GM12878 (cell line): ENCODE data around the gene ABCC9. TPM values are rescaled to one million over a fixed set of nuclear protein-coding genes. Genes with fewer than 3 reads are reported as not detected.

Experiments used
- ATAC-seq: fragments of 200-7000 bp; cut with Tn5 transposase; 3 replicates; pipeline ENCODE4 v1.9.1; 2020; ENCODE audit warnings: mild to moderate bottlenecking, moderate library complexity
- BruUV-seq: library from RNA; stranded (reverse); fragments of 400-500 nt; replicated peaks from 2 replicates; lab custom pipeline; 2021; lab: Mats Ljungman, UMichigan
- CTCF ChIA-PET: fragments of 300-600 bp; sonication (Branson Sonifier 250); formaldehyde crosslinking; extraction: SDS; loops from one replicate; lab custom pipeline; 2021; ENCODE audit warnings: inconsistent platforms; lab: Yijun Ruan, JAX
- POLR2A ChIA-PET: fragments of 350-600 bp; formaldehyde crosslinking; extraction: SDS; loops from one replicate; lab custom pipeline; 2021; ENCODE audit warnings: inconsistent platforms; lab: Charles Lee
- RAD21 ChIA-PET: fragments of 300-600 bp; sonication (Branson Sonifier 250); formaldehyde crosslinking; loops from one replicate; lab custom pipeline; 2023; ENCODE audit warnings: antibody characterized with exemption; ENCODE audit not compliant: unreplicated experiment; lab: Charles Lee
- SMC1A ChIA-PET: fragments of 300-600 bp; sonication (Branson Sonifier 250); formaldehyde crosslinking; loops from one replicate; lab custom pipeline; 2023; ENCODE audit not compliant: unreplicated experiment, uncharacterized antibody; lab: Charles Lee
- DNase-seq: peaks from one replicate; pipeline ENCODE4 v3.0.0-alpha.2; 2011; ENCODE audit warnings: low read depth, low spot score
- FAIRE-seq: peaks from 3 replicates; lab custom pipeline; 2011; peaks lifted over from hg19 to GRCh38; lab: Jason Lieb, UNC
- H2AFZ ChIP-seq: 2 replicates; pipeline ENCODE4 v1.6.0; 2011; ENCODE audit warnings: low read depth, low read length, control low read depth; ENCODE audit not compliant: control insufficient read depth
- H3K27ac ChIP-seq: 2 replicates; pipeline ENCODE4 v1.5.1; 2011; ENCODE audit warnings: control low read depth; ENCODE audit not compliant: control insufficient read depth, insufficient read depth
- H3K27me3 ChIP-seq, 2 experiments: replicated peaks in 1 of 2; 2 replicates each; pipeline versions ENCODE4 v1.6.0 to v1.6.1; 2011; ENCODE audit warnings: low read length in 1 of 2; ENCODE audit not compliant: control insufficient read depth in 2 of 2, insufficient read depth in 2 of 2
- H3K36me3 ChIP-seq, 2 experiments: 2 replicates each; pipeline ENCODE4 v1.5.1; 2011; ENCODE audit warnings: low read length in 1 of 2; ENCODE audit not compliant: control insufficient read depth in 2 of 2, insufficient read depth in 2 of 2
- H3K4me1 ChIP-seq: 2 replicates; pipeline ENCODE4 v1.6.1; 2011; ENCODE audit warnings: mild to moderate bottlenecking, low read length, moderate library complexity, mixed read lengths; ENCODE audit not compliant: control insufficient read depth, insufficient read depth
- H3K4me2 ChIP-seq: 2 replicates; pipeline ENCODE4 v1.6.0; 2011; ENCODE audit warnings: control low read depth; ENCODE audit not compliant: control insufficient read depth, insufficient read depth
- H3K4me3 ChIP-seq: fragments of 200-600 bp; sonication (generic); 2 replicates; pipeline ENCODE4 v1.5.1; 2016
- H3K79me2 ChIP-seq: 2 replicates; pipeline ENCODE4 v1.6.0; 2011; ENCODE audit warnings: low read length; ENCODE audit not compliant: control insufficient read depth, insufficient read depth
- H3K9ac ChIP-seq: 2 replicates; pipeline ENCODE4 v1.8.0; 2011; ENCODE audit warnings: low read length, control low read depth, mixed read lengths; ENCODE audit not compliant: control insufficient read depth, insufficient read depth
- H3K9me3 ChIP-seq: replicated peaks from 3 replicates; pipeline ENCODE4 v1.5.1; 2011; ENCODE audit warnings: mild to moderate bottlenecking, low read length; ENCODE audit not compliant: control insufficient read depth, insufficient read depth
- H4K20me1 ChIP-seq: 2 replicates; pipeline ENCODE4 v1.6.0; 2011; ENCODE audit not compliant: control insufficient read depth, insufficient read depth
- BMI1 ChIP-seq: fragments of 450-650 bp; IDR thresholded peaks from 2 replicates; pipeline ENCODE4 v1.6.1; 2016; ENCODE audit warnings: mild to moderate bottlenecking, moderate library complexity, borderline replicate concordance
- CREM ChIP-seq: IDR thresholded peaks from 2 replicates; pipeline ENCODE4 v1.6.1; 2014; ENCODE audit warnings: antibody characterized with exemption, low read depth
- EP300 ChIP-seq, 2 experiments: fragments of 150-350 bp in 1 of 2; IDR thresholded peaks; 2 replicates each; pipeline ENCODE4 v1.6.1; 2011 to 2012; ENCODE audit warnings: low read depth in 2 of 2, low read length in 2 of 2, borderline replicate concordance in 1 of 2, improper control_type of control experiment in 1 of 2, inconsistent platforms in 1 of 2; ENCODE audit not compliant: control insufficient read depth in 1 of 2
- HCFC1 ChIP-seq: fragments of 150-350 bp; IDR thresholded peaks from 2 replicates; pipeline ENCODE4 v1.6.1; 2014; ENCODE audit warnings: low read length
- IKZF1 ChIP-seq: fragments of 450-650 bp; conservative IDR thresholded peaks from 2 replicates; pipeline ENCODE4 v1.6.1; 2017; ENCODE audit warnings: antibody characterized with exemption, mild to moderate bottlenecking
- KLF5 ChIP-seq: fragments of 450-650 bp; IDR thresholded peaks from 2 replicates; pipeline ENCODE4 v1.6.1; 2014; ENCODE audit warnings: mild to moderate bottlenecking; ENCODE audit not compliant: partially characterized antibody
- PAX8 ChIP-seq: fragments of 450-650 bp; IDR thresholded peaks from 2 replicates; pipeline ENCODE4 v1.6.1; 2017; ENCODE audit warnings: mild to moderate bottlenecking, moderate library complexity
- SRF ChIP-seq, 2 experiments: IDR thresholded peaks; 2 replicates each; pipeline ENCODE4 v1.6.1; 2011; ENCODE audit warnings: low read depth in 2 of 2, low read length in 2 of 2, mild to moderate bottlenecking in 1 of 2, moderate library complexity in 1 of 2
- STAT1 ChIP-seq: fragments of 450-650 bp; conservative IDR thresholded peaks from 2 replicates; pipeline ENCODE4 v1.6.1; 2014; ENCODE audit warnings: antibody characterized with exemption, mild to moderate bottlenecking
- TCF3 ChIP-seq: IDR thresholded peaks from 2 replicates; pipeline ENCODE4 v1.6.1; 2012; ENCODE audit warnings: low read depth, mild to moderate bottlenecking, low read length, borderline replicate concordance; ENCODE audit not compliant: insufficient read depth
- YY1 ChIP-seq: IDR thresholded peaks from 2 replicates; pipeline ENCODE4 v1.6.1; 2011; ENCODE audit warnings: low read depth, mild to moderate bottlenecking, low read length
- whole genome bisulfite sequencing: methylation state at CpG from one replicate; pipeline ENCODE4 v1.1.6; 2016; ENCODE audit warnings: low lambda C conversion rate; ENCODE audit not compliant: insufficient replicate concordance, insufficient coverage; ENCODE audit errors: missing lambda C conversion rate; 5-methylcytosine and 5-hydroxymethylcytosine counted together
- in situ Hi-C: fragments of 300-500 bp; cut with MboI; formaldehyde crosslinking; loops from 9 replicates; pipeline ENCODE4 v1.14.3; 2018; ENCODE audit warnings: mixed read lengths
- intact Hi-C: fragments of 100-400 bp; cut with micrococcal nuclease; formaldehyde crosslinking; loops from one replicate; pipeline ENCODE4 v1.14.2; 2022; ENCODE audit not compliant: unreplicated experiment
- polyA plus RNA-seq, 11 experiments: library from polyadenylated mRNA; depleted of rRNA in 4 of 11; unstranded in 6 of 11; stranded (reverse) in 5 of 11; fragments of >200 nt; fragmentation: Nextera tagmentation in 4 of 11; fragmentation: Illumina TruSeq in 1 of 11; extraction: Ambion mirVana in 4 of 11; extraction: Trizol in 1 of 11; gene quantifications; 1 replicate in 1 of 11; 2 replicates in 10 of 11; pipeline versions ENCODE4 v1.2.1 to v1.2.3, GENCODE V29; 2011 to 2016; ENCODE audit warnings: inconsistent platforms in 2 of 11, missing spikeins in 2 of 11, low read depth in 1 of 11
- total RNA-seq, 4 experiments: library from RNA; depleted of rRNA in 3 of 4; stranded (reverse); fragments of >200 nt in 3 of 4; fragmentation: Illumina TruSeq in 1 of 4; extraction: Trizol in 1 of 4; gene quantifications; 2 replicates each; pipeline versions ENCODE4 v1.2.1 to v1.2.3, GENCODE V29; 2013 to 2021
- TF ChIP-seq, protein P1 (sequence below): fragments of 450-650 bp; IDR thresholded peaks from 2 replicates; pipeline ENCODE4 v1.6.1; 2016; ENCODE audit warnings: mild to moderate bottlenecking
- TF ChIP-seq, protein P2 (sequence below): IDR thresholded peaks from 2 replicates; pipeline ENCODE4 v1.6.1; 2011; ENCODE audit warnings: borderline replicate concordance, low read depth, mild to moderate bottlenecking, moderate library complexity, low read length; ENCODE audit not compliant: insufficient read depth, poor library complexity, severe bottlenecking
- TF ChIP-seq, protein P3 (sequence below): fragments of 450-650 bp; IDR thresholded peaks from 2 replicates; pipeline ENCODE4 v1.6.1; 2017; ENCODE audit warnings: mild to moderate bottlenecking, moderate library complexity
- TF ChIP-seq, protein P4 (sequence below): IDR thresholded peaks from 2 replicates; pipeline ENCODE4 v1.6.1; 2012; ENCODE audit warnings: low read depth, low read length, improper control_type of control experiment

The ABCC9 gene
- total and polyA plus RNA-seq, 10 of the 15 experiments (the other 5 are each of a cell fraction or from before 2014, with no cell fraction given) = under 0.01 to 0.10 (median 0.04) TPM; not detected in 2

DNA sequence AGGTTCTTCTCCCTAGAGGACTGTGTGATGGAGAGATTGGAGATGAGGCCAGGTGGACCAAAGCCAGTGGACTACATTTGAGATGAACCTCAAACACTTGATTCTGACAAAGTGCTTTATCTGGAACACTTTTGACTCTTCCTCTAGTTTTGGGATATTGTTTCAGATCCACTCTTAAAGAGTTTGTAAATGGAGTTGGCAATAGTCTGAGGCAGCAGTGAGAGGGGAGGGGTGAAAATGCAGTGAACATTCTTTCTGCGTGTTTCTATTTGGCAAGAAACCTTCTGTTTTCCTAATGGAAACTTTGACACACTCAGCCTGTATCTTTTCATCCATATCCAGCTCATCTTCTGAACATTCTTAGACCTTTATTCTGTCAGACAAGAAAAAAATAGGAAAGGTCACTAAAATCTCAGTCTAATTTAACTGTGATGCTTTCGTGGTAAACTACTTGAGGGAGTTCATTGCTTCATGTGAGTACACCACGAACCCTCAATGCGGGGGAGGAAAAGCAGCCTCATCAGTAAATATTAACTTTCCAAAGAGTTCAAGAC lies 109.4 kb downstream of the ABCC9 start (continued):
- TF ChIP-seq, protein P1, sequence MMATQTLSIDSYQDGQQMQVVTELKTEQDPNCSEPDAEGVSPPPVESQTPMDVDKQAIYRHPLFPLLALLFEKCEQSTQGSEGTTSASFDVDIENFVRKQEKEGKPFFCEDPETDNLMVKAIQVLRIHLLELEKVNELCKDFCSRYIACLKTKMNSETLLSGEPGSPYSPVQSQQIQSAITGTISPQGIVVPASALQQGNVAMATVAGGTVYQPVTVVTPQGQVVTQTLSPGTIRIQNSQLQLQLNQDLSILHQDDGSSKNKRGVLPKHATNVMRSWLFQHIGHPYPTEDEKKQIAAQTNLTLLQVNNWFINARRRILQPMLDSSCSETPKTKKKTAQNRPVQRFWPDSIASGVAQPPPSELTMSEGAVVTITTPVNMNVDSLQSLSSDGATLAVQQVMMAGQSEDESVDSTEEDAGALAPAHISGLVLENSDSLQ = no peak
- TF ChIP-seq, protein P2, sequence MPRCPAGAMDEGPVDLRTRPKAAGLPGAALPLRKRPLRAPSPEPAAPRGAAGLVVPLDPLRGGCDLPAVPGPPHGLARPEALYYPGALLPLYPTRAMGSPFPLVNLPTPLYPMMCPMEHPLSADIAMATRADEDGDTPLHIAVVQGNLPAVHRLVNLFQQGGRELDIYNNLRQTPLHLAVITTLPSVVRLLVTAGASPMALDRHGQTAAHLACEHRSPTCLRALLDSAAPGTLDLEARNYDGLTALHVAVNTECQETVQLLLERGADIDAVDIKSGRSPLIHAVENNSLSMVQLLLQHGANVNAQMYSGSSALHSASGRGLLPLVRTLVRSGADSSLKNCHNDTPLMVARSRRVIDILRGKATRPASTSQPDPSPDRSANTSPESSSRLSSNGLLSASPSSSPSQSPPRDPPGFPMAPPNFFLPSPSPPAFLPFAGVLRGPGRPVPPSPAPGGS = no peak
- TF ChIP-seq SRF (IDR thresholded peaks at IDR 0.05; ENCODE audit: low read depth in 2 of 2, low read length in 2 of 2) = no peak
- no peak for TF ChIP-seq BMI1
- TF ChIP-seq STAT1 = no peak
- TF ChIP-seq CREM = no peak
- no peak for TF ChIP-seq HCFC1

DNA sequence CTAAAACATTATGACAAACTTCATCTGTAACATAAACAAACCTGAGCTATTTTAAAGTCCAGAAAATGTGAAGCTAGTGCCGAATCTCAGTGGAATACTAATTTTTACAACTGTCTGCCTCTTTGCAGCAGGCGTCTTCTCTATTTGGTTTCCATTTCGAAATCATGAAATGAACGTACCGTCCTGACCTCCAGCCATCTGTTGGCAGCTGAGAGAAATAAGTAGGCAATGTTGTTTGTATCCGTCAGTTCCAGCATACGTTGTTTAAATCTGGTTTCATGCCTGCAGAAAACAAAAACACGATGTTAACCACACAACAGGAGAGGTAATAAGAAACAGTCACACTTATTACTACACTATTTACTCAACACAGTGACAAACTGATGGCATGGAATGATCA lies 112.4 kb downstream of the ABCC9 start:
- Histone ChIP-seq H3K36me3 (no peaks in the 10 kb centered on the region), H4K20me1 (no peaks in the 10 kb centered on the region), H3K9ac (no peak overlapping the region), H3K27me3 (no peaks in the 10 kb centered on the region), H3K27ac (no peak overlapping the region), H3K79me2 (no peaks in the 10 kb centered on the region), H3K4me2 (no peak overlapping the region), H3K4me1 (no peaks in the 10 kb centered on the region), H2AFZ (no peak overlapping the region), H3K9me3 (no peaks in the 10 kb centered on the region), H3K4me3 (no peak overlapping the region)
- POLR2A ChIA-PET = no interaction called here
- CTCF ChIA-PET = no interaction called here
- 54% methylated on average over 8 of the region's 8 CpGs for WGBS
- no TSS peak for BruUV-seq
- RAD21 ChIA-PET = no interaction called here
- SMC1A ChIA-PET = no interaction called here
- no peak for FAIRE-seq
- in situ Hi-C loops (no loop called here), intact Hi-C loops (no loop called here)
- no peak for ATAC-seq
- no peak for DNase-seq
- TF ChIP-seq YY1 (no peak), EP300 (IDR thresholded peaks at IDR 0.05; ENCODE audit: borderline replicate concordance in 1 of 2, control insufficient read depth in 1 of 2, low read depth in 2 of 2, low read length in 2 of 2) (no peak), KLF5 (no peak), IKZF1 (no peak), PAX8 (no peak), TCF3 (no peak)
- TF ChIP-seq, protein P3, sequence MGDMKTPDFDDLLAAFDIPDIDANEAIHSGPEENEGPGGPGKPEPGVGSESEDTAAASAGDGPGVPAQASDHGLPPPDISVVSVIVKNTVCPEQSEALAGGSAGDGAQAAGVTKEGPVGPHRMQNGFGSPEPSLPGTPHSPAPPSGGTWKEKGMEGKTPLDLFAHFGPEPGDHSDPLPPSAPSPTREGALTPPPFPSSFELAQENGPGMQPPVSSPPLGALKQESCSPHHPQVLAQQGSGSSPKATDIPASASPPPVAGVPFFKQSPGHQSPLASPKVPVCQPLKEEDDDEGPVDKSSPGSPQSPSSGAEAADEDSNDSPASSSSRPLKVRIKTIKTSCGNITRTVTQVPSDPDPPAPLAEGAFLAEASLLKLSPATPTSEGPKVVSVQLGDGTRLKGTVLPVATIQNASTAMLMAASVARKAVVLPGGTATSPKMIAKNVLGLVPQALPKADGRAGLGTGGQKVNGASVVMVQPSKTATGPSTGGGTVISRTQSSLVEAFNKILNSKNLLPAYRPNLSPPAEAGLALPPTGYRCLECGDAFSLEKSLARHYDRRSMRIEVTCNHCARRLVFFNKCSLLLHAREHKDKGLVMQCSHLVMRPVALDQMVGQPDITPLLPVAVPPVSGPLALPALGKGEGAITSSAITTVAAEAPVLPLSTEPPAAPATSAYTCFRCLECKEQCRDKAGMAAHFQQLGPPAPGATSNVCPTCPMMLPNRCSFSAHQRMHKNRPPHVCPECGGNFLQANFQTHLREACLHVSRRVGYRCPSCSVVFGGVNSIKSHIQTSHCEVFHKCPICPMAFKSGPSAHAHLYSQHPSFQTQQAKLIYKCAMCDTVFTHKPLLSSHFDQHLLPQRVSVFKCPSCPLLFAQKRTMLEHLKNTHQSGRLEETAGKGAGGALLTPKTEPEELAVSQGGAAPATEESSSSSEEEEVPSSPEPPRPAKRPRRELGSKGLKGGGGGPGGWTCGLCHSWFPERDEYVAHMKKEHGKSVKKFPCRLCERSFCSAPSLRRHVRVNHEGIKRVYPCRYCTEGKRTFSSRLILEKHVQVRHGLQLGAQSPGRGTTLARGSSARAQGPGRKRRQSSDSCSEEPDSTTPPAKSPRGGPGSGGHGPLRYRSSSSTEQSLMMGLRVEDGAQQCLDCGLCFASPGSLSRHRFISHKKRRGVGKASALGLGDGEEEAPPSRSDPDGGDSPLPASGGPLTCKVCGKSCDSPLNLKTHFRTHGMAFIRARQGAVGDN = no peak
- TF ChIP-seq, protein P4, sequence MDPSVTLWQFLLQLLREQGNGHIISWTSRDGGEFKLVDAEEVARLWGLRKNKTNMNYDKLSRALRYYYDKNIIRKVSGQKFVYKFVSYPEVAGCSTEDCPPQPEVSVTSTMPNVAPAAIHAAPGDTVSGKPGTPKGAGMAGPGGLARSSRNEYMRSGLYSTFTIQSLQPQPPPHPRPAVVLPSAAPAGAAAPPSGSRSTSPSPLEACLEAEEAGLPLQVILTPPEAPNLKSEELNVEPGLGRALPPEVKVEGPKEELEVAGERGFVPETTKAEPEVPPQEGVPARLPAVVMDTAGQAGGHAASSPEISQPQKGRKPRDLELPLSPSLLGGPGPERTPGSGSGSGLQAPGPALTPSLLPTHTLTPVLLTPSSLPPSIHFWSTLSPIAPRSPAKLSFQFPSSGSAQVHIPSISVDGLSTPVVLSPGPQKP = no peak
